ENCODE data around the gene OSTC.

The OSTC gene

DNA sequence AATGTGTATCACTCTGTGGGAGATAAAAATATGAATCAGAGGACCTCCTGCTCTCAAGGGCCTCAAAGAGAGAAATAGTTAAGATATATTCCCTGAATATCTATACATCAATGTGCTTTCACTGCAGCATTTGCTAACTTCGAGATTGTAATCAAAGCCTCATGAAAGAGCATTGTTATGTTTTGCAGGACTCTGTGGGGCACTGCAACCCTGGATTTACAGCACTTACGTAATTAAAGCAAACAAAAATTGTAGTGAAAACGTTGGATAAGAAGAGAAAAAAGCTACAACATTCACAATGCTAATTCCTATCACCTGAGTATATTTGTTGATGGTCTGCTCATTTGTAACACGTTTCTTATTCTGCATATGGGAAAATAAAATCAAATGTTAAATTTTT, 64.5 kb downstream of the OSTC start:
- no peaks in the 10 kb centered on the region for H3K9me3 Mint-ChIP-seq
- CTCF ChIA-PET, result interaction anchor here (1.0 kb wide), 1 partner anchor 694 kb away, joined by 3 read pairs; no protein-coding TSS in a partner anchor
- no peaks in the 10 kb centered on the region for H3K4me1 Mint-ChIP-seq
- peaks cover 9% of the 10 kb centered on the region for H3K27me3 Mint-ChIP-seq
- no peaks in the 10 kb centered on the region for H3K36me3 Mint-ChIP-seq
- no peak for DNase-seq
- no peak overlapping the region for H3K4me3 Mint-ChIP-seq
- no peak overlapping the region for H3K27ac Mint-ChIP-seq

DNA sequence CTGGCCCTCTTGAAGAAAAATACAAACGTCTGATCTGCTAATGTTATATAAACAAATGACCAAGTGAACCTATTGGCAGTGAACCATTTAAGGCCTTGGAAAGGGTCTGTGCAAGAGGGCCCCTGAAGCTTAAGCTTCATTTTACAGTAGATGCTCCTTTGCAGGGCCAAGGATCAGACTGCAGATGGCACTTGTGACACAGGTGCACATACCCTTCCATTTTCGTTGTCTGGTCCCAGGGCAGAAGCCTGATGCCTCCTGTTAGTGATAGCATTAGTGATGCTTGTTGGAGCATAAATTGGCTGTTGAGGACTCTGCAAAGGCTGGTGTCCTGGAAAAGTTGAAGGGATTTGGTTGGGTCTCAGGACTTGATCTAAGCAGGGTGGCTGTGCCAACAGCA, 65.9 kb downstream of the OSTC start:
- Mint-ChIP-seq H3K9me3 (no peaks in the 10 kb centered on the region), H3K4me3 (no peak overlapping the region), H3K4me1 (no peaks in the 10 kb centered on the region), H3K27ac (no peak overlapping the region), H3K36me3 (no peaks in the 10 kb centered on the region), H3K27me3 (peaks cover 13% of the 10 kb centered on the region)
- DNase-seq, result no peak
- CTCF ChIA-PET, result no interaction called here

DNA sequence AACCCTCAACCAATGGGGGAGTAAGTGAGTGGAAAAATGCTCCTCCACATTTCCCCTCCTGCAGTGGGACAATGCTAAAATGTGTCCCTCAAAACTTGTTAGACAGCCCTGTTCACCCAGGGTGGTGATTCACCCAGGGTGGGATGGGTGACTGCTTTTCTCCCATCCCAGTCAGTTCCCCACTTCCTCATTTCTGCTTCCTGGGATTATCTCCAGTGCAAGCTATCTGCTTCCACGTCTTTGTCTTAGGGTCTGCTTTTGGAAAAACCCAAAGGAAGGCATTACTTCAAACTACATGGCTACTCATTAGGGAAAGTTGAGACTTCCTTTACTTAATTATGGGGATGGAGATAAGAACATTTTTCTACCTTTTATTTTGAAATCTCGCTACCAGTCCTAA, 67.0 kb downstream of the OSTC start:
- CTCF ChIA-PET, result no interaction called here
- Mint-ChIP-seq H3K36me3 (no peaks in the 10 kb centered on the region), H3K9me3 (no peaks in the 10 kb centered on the region), H3K27me3 (peaks cover 22% of the 10 kb centered on the region), H3K4me3 (no peak overlapping the region), H3K27ac (no peak overlapping the region), H3K4me1 (no peaks in the 10 kb centered on the region)
- no peak for DNase-seq

All from activated naive CD4-positive, alpha-beta T cell treated with anti-CD3 and anti-CD28 coated beads, Interleukin-2, amount 10 ng/mL, durations not matched to agents 7 days and 5 days (primary cell).